ENCODE results near the gene GNGT2.

DNA sequence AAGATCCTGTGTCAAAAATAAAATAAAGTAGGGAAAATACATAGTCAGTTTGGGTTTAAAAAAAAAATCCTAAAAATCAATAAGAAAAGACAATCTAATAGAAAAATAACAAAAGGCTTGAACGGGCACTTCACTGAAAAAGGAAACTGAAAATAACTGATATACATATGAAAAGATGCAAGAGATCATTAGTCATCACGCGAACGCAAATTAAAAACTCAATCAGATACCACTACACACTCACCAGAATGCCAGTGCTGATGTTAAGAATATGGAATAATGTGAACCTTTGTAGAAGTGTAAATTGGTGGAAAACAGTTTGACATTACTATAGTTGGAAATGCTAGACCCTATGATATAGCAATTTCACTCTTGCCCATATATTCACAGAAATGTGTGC lies 14.6 kb downstream of the GNGT2 start:
- TF ChIP-seq, protein P1, sequence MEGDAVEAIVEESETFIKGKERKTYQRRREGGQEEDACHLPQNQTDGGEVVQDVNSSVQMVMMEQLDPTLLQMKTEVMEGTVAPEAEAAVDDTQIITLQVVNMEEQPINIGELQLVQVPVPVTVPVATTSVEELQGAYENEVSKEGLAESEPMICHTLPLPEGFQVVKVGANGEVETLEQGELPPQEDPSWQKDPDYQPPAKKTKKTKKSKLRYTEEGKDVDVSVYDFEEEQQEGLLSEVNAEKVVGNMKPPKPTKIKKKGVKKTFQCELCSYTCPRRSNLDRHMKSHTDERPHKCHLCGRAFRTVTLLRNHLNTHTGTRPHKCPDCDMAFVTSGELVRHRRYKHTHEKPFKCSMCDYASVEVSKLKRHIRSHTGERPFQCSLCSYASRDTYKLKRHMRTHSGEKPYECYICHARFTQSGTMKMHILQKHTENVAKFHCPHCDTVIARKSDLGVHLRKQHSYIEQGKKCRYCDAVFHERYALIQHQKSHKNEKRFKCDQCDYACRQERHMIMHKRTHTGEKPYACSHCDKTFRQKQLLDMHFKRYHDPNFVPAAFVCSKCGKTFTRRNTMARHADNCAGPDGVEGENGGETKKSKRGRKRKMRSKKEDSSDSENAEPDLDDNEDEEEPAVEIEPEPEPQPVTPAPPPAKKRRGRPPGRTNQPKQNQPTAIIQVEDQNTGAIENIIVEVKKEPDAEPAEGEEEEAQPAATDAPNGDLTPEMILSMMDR (IDR thresholded peaks at IDR 0.05): no peak
- TF ChIP-seq POLR2A (IDR thresholded peaks at IDR 0.05): no peak

All from adrenal gland (tissue), 5 donors.